ENCODE results near the gene PUS1.
"Not testable (repeated sequence)": the region's sequence is repeated elsewhere in the genome, so short reads cannot be mapped to it uniquely, and the experiment has no call there.

The PUS1 gene
- total RNA-seq, result 15.5 to 18.2 (median 16.9) reads per million in 3 donors

GRCh38 chr12:131928711-131929580 lies at the start of gene PUS1:
PUS1 (plus strand) TSS chr12:131929276; CDS start chr12:131929723, 447 bp downstream.
- Histone ChIP-seq H3K36me3 (ENCODE audit: control insufficient read depth, insufficient read depth, low read length) (peaks cover 24% of the 10 kb centered on the region), H3K4me3 (ENCODE audit: insufficient read depth, low read depth, low read length, poor library complexity, severe bottlenecking) (peak within 1 kb of the TSS; percentile 90), H3K9me3 (ENCODE audit: control insufficient read depth, low read length) (no peaks in the 10 kb centered on the region), H3K4me1 (ENCODE audit: control insufficient read depth, insufficient read depth, low read length, poor library complexity, severe bottlenecking) (no peaks in the 10 kb centered on the region), H3K27ac (ENCODE audit: insufficient read depth, low read length, poor library complexity, severe bottlenecking) (peak within 1 kb of the TSS; percentile 74), H3K27me3 (replicated peaks; ENCODE audit: control insufficient read depth, insufficient read depth, low read length, poor library complexity, severe bottlenecking) (no peaks in the 10 kb centered on the region)
- peak; percentile 89 to 91 (median 90) for DNase-seq

GRCh38 chr12:131882804-131883520 lies 46.1 kb upstream of the PUS1 start:
- Histone ChIP-seq H3K4me1 (ENCODE audit: control insufficient read depth, insufficient read depth, low read length, poor library complexity, severe bottlenecking) (no peaks in the 10 kb centered on the region), H3K36me3 (ENCODE audit: control insufficient read depth, insufficient read depth, low read length) (no peaks in the 10 kb centered on the region), H3K27me3 (replicated peaks; ENCODE audit: control insufficient read depth, insufficient read depth, low read length, poor library complexity, severe bottlenecking) (no peaks in the 10 kb centered on the region), H3K4me3 (ENCODE audit: insufficient read depth, low read depth, low read length, poor library complexity, severe bottlenecking) (no peak overlapping the region), H3K27ac (ENCODE audit: insufficient read depth, low read length, poor library complexity, severe bottlenecking) (no peak overlapping the region), H3K9me3 (ENCODE audit: control insufficient read depth, low read length) (no peaks in the 10 kb centered on the region)
- DNase-seq, result no peak

- DNase-seq, result no peak
- H3K4me1 ChIP-seq (ENCODE audit: control insufficient read depth, insufficient read depth, low read length, poor library complexity, severe bottlenecking), result no peaks in the 10 kb centered on the region
- H3K36me3 ChIP-seq (ENCODE audit: control insufficient read depth, insufficient read depth, low read length), result no peaks in the 10 kb centered on the region
- H3K27me3 ChIP-seq (replicated peaks; ENCODE audit: control insufficient read depth, insufficient read depth, low read length, poor library complexity, severe bottlenecking), result no peaks in the 10 kb centered on the region
- no peaks in the 10 kb centered on the region for H3K9me3 ChIP-seq (ENCODE audit: control insufficient read depth, low read length)
- H3K27ac ChIP-seq (ENCODE audit: insufficient read depth, low read length, poor library complexity, severe bottlenecking), result no peak overlapping the region
- H3K4me3 ChIP-seq (ENCODE audit: insufficient read depth, low read depth, low read length, poor library complexity, severe bottlenecking), result no peak overlapping the region
Observed at GRCh38 chr12:131883521-131883900, 45.6 kb upstream of the PUS1 start.

- not testable (repeated sequence) for H3K36me3 ChIP-seq (ENCODE audit: control insufficient read depth, insufficient read depth, low read length); DNase-seq; H3K4me1 ChIP-seq (ENCODE audit: control insufficient read depth, insufficient read depth, low read length, poor library complexity, severe bottlenecking); H3K4me3 ChIP-seq (ENCODE audit: insufficient read depth, low read depth, low read length, poor library complexity, severe bottlenecking); H3K27me3 ChIP-seq (replicated peaks; ENCODE audit: control insufficient read depth, insufficient read depth, low read length, poor library complexity, severe bottlenecking); H3K9me3 ChIP-seq (ENCODE audit: control insufficient read depth, low read length); H3K27ac ChIP-seq (ENCODE audit: insufficient read depth, low read length, poor library complexity, severe bottlenecking)
Observed at GRCh38 chr12:131885076-131885475, 44.0 kb upstream of the PUS1 start.

- Histone ChIP-seq H3K27ac (ENCODE audit: insufficient read depth, low read length, poor library complexity, severe bottlenecking) (no peak overlapping the region), H3K4me3 (ENCODE audit: insufficient read depth, low read depth, low read length, poor library complexity, severe bottlenecking) (no peak overlapping the region), H3K27me3 (replicated peaks; ENCODE audit: control insufficient read depth, insufficient read depth, low read length, poor library complexity, severe bottlenecking) (no peaks in the 10 kb centered on the region)
Observed at GRCh38 chr12:131885543-131886057, 43.5 kb upstream of the PUS1 start.

GRCh38 chr12:131891722-131892121 lies 37.4 kb upstream of the PUS1 start:
- DNase-seq; H3K4me3 ChIP-seq (ENCODE audit: insufficient read depth, low read depth, low read length, poor library complexity, severe bottlenecking); H3K27ac ChIP-seq (ENCODE audit: insufficient read depth, low read length, poor library complexity, severe bottlenecking); H3K27me3 ChIP-seq (replicated peaks; ENCODE audit: control insufficient read depth, insufficient read depth, low read length, poor library complexity, severe bottlenecking); H3K9me3 ChIP-seq (ENCODE audit: control insufficient read depth, low read length); H3K36me3 ChIP-seq (ENCODE audit: control insufficient read depth, insufficient read depth, low read length): not testable (repeated sequence)
- peaks cover 15% of the 10 kb centered on the region for H3K4me1 ChIP-seq (ENCODE audit: control insufficient read depth, insufficient read depth, low read length, poor library complexity, severe bottlenecking)

More at GRCh38 chr12:131885543-131886057, 43.5 kb upstream of the PUS1 start:
- DNase-seq, result no peak
- no peaks in the 10 kb centered on the region for H3K4me1 ChIP-seq (ENCODE audit: control insufficient read depth, insufficient read depth, low read length, poor library complexity, severe bottlenecking)
- no peaks in the 10 kb centered on the region for H3K36me3 ChIP-seq (ENCODE audit: control insufficient read depth, insufficient read depth, low read length)
- H3K9me3 ChIP-seq (ENCODE audit: control insufficient read depth, low read length), result no peaks in the 10 kb centered on the region

- Histone ChIP-seq H3K4me3 (ENCODE audit: insufficient read depth, low read depth, low read length, poor library complexity, severe bottlenecking) (no peak overlapping the region), H3K27ac (ENCODE audit: insufficient read depth, low read length, poor library complexity, severe bottlenecking) (no peak overlapping the region), H3K4me1 (ENCODE audit: control insufficient read depth, insufficient read depth, low read length, poor library complexity, severe bottlenecking) (peaks cover 19% of the 10 kb centered on the region), H3K9me3 (ENCODE audit: control insufficient read depth, low read length) (no peaks in the 10 kb centered on the region), H3K27me3 (replicated peaks; ENCODE audit: control insufficient read depth, insufficient read depth, low read length, poor library complexity, severe bottlenecking) (no peaks in the 10 kb centered on the region), H3K36me3 (ENCODE audit: control insufficient read depth, insufficient read depth, low read length) (no peaks in the 10 kb centered on the region)
- DNase-seq, result no peak
Observed at GRCh38 chr12:131892711-131893604, 36.1 kb upstream of the PUS1 start.

- Histone ChIP-seq H3K9me3 (ENCODE audit: control insufficient read depth, low read length) (no peaks in the 10 kb centered on the region), H3K36me3 (ENCODE audit: control insufficient read depth, insufficient read depth, low read length) (no peaks in the 10 kb centered on the region), H3K27ac (ENCODE audit: insufficient read depth, low read length, poor library complexity, severe bottlenecking) (no peak overlapping the region), H3K27me3 (replicated peaks; ENCODE audit: control insufficient read depth, insufficient read depth, low read length, poor library complexity, severe bottlenecking) (no peaks in the 10 kb centered on the region), H3K4me3 (ENCODE audit: insufficient read depth, low read depth, low read length, poor library complexity, severe bottlenecking) (no peak overlapping the region), H3K4me1 (ENCODE audit: control insufficient read depth, insufficient read depth, low read length, poor library complexity, severe bottlenecking) (peaks cover 19% of the 10 kb centered on the region)
- DNase-seq, result no peak
Observed at GRCh38 chr12:131893605-131894312, 35.3 kb upstream of the PUS1 start.

- Histone ChIP-seq H3K27me3 (replicated peaks; ENCODE audit: control insufficient read depth, insufficient read depth, low read length, poor library complexity, severe bottlenecking) (no peaks in the 10 kb centered on the region), H3K4me1 (ENCODE audit: control insufficient read depth, insufficient read depth, low read length, poor library complexity, severe bottlenecking) (peaks cover 19% of the 10 kb centered on the region), H3K36me3 (ENCODE audit: control insufficient read depth, insufficient read depth, low read length) (no peaks in the 10 kb centered on the region), H3K27ac (ENCODE audit: insufficient read depth, low read length, poor library complexity, severe bottlenecking) (peak within 1 kb of the TSS; percentile 71), H3K9me3 (ENCODE audit: control insufficient read depth, low read length) (no peaks in the 10 kb centered on the region), H3K4me3 (ENCODE audit: insufficient read depth, low read depth, low read length, poor library complexity, severe bottlenecking) (peak within 1 kb of the TSS; percentile 75)
- DNase-seq, result peak; percentile 84 to 88 (median 87)
Observed at GRCh38 chr12:131894313-131894860, 34.7 kb upstream of the PUS1 start, which contains the start of gene ULK1. ULK1 (plus strand) TSS chr12:131894622; CDS start chr12:131895002, 380 bp downstream.
